A673 (cell line): ENCODE data around the gene B3GALNT2. TPM values are rescaled to one million over a fixed set of nuclear protein-coding genes. Genes with fewer than 3 reads are reported as not detected.

Source experiments
- BruUV-seq: library from RNA; stranded (reverse); fragments of 400-500 nt; replicated peaks from 2 replicates; lab custom pipeline; 2021; lab: Mats Ljungman, UMichigan
- CTCF ChIA-PET: fragments of 300-600 bp; sonication (Branson Sonifier 250); formaldehyde crosslinking; loops from one replicate; lab custom pipeline; 2022; ENCODE audit warnings: antibody characterized with exemption; lab: Charles Lee
- POLR2A ChIA-PET: fragments of 300-600 bp; sonication (Branson Sonifier 250); formaldehyde crosslinking; loops from one replicate; lab custom pipeline; 2022; ENCODE audit warnings: antibody characterized with exemption; ENCODE audit not compliant: low non-redundant PET; lab: Charles Lee
- DNase-seq: peaks from one replicate; pipeline ENCODE4 v3.0.0-alpha.2; 2015; ENCODE audit warnings: low spot score
- H3K27ac ChIP-seq: fragments of 200-600 bp; sonication (generic); 2 replicates; pipeline ENCODE4 v1.5.1; 2016; ENCODE audit warnings: mixed run types, low read depth, mild to moderate bottlenecking, mixed read lengths, antibody characterized with exemption, low read length; ENCODE audit not compliant: poor library complexity, severe bottlenecking
- H3K27me3 ChIP-seq: fragments of 200-600 bp; sonication (generic); replicated peaks from 2 replicates; pipeline ENCODE4 v1.6.1; 2017; ENCODE audit warnings: mixed run types, low read depth, mild to moderate bottlenecking, mixed read lengths, antibody characterized with exemption, low read length; ENCODE audit not compliant: insufficient read depth, poor library complexity
- H3K36me3 ChIP-seq: fragments of 200-600 bp; sonication (generic); 2 replicates; pipeline ENCODE4 v1.6.1; 2016; ENCODE audit warnings: mixed run types, mild to moderate bottlenecking, mixed read lengths, antibody characterized with exemption, low read length; ENCODE audit not compliant: insufficient read depth, poor library complexity, severe bottlenecking
- H3K4me1 ChIP-seq: fragments of 200-600 bp; sonication (generic); 2 replicates; pipeline ENCODE4 v1.6.1; 2017; ENCODE audit warnings: mixed run types, mild to moderate bottlenecking, mixed read lengths, antibody characterized with exemption, low read length; ENCODE audit not compliant: insufficient read depth, poor library complexity, severe bottlenecking
- H3K4me3 ChIP-seq: fragments of 200-600 bp; sonication (generic); 2 replicates; pipeline ENCODE4 v1.5.1; 2016; ENCODE audit warnings: low read depth, mixed run types, mild to moderate bottlenecking, mixed read lengths, low read length; ENCODE audit not compliant: poor library complexity, severe bottlenecking
- H3K9me3 ChIP-seq: fragments of 200-600 bp; sonication (generic); 2 replicates; pipeline ENCODE4 v1.6.1; 2016; ENCODE audit warnings: mixed run types, low read depth, mild to moderate bottlenecking, mixed read lengths, antibody characterized with exemption, low read length; ENCODE audit not compliant: poor library complexity, severe bottlenecking
- CTCF ChIP-seq: fragments of 300-800, 200-600 bp; sonication (generic); conservative IDR thresholded peaks from 2 replicates; pipeline ENCODE4 v1.5.1; 2017; ENCODE audit warnings: low read depth, mild to moderate bottlenecking, antibody characterized with exemption, low read length, moderate library complexity, mixed read lengths
- EZH2 ChIP-seq: fragments of 200-600 bp; sonication (generic); IDR thresholded peaks from 2 replicates; pipeline ENCODE4 v1.6.1; 2017; ENCODE audit warnings: borderline replicate concordance, low read depth, mild to moderate bottlenecking, mixed read lengths, antibody characterized with exemption, low read length; ENCODE audit not compliant: poor library complexity, severe bottlenecking
- intact Hi-C: fragments of 100-400 bp; cut with micrococcal nuclease; formaldehyde crosslinking; loops from one replicate; pipeline ENCODE4 v1.10.0; 2022; ENCODE audit not compliant: unreplicated experiment
- total RNA-seq: library from RNA; stranded (reverse); gene quantifications from 2 replicates; pipeline ENCODE4 v1.2.3, GENCODE V29; 2021

B3GALNT2 gene
- total RNA-seq, 1 experiment from 2014 or later, result 18.6 TPM

DNA sequence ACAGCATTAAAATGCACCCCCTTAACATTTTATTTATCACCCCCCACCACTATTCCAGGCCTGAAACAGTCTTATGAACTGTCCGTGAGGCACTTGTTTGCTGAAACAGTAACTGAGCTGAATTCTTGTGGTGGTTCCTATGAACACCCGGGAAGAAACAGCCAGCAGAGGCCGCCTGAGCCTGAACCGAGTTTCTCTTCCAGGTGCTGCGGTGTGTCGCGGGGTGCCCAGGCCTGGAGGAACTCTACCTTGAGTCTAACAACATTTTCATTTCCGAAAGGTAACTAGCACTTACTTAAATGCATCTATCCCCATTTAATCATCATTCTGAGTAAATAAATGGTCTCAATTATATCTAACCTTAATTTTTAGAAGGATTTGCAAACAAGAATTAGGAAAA, 70.3 kb downstream of the B3GALNT2 start:
- CTCF ChIA-PET, result no interaction called here
- no peaks in the 10 kb centered on the region for H3K4me1 ChIP-seq
- H3K36me3 ChIP-seq, result no peaks in the 10 kb centered on the region
- DNase-seq, result no peak
- BruUV-seq, result no TSS peak
- TF ChIP-seq CTCF, result no peak
- TF ChIP-seq EZH2, result no peak
- H3K4me3 ChIP-seq, result no peak overlapping the region
- H3K27me3 ChIP-seq, result no peaks in the 10 kb centered on the region
- H3K27ac ChIP-seq, result no peak overlapping the region
- POLR2A ChIA-PET, result no interaction called here
- H3K9me3 ChIP-seq, result no peaks in the 10 kb centered on the region
- intact Hi-C loops, result no loop called here

DNA sequence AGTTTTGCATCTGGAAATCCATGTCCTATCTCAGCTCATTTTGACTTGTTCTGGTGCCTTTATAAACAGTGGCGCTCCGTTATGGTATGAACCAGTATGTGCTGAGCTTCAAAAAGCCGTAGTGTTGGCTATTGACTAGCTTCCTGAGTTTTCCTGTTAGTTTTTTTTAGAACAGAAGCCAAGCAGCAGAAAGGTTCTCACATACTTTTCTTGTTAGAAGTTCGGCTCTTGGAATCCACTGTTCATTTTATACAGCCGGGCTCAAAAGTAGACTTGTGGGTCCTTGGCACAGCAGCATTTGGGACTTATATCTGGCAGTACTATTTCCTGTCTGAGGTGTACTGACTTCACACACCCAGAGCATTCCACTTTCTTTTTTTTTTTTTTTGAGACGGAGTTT, 73.3 kb downstream of the B3GALNT2 start:
- ChIA-PET CTCF (no interaction called here), POLR2A (no interaction called here)
- no peaks in the 10 kb centered on the region for H3K4me1 ChIP-seq
- no TSS peak for BruUV-seq
- TF ChIP-seq EZH2 (no peak), CTCF (no peak)
- H3K9me3 ChIP-seq, result no peaks in the 10 kb centered on the region
- no peak for DNase-seq
- no peak overlapping the region for H3K27ac ChIP-seq
- H3K27me3 ChIP-seq, result no peaks in the 10 kb centered on the region
- intact Hi-C loops, result no loop called here
- H3K36me3 ChIP-seq, result no peaks in the 10 kb centered on the region
- no peak overlapping the region for H3K4me3 ChIP-seq

GRCh38 chr1:235429143-235429542, 75.1 kb downstream of the B3GALNT2 start:
- DNase-seq, result no peak
- ChIA-PET CTCF (no interaction called here), POLR2A (no interaction called here)
- Histone ChIP-seq H3K27me3 (no peaks in the 10 kb centered on the region), H3K4me1 (no peaks in the 10 kb centered on the region), H3K9me3 (no peaks in the 10 kb centered on the region), H3K4me3 (no peak overlapping the region), H3K27ac (no peak overlapping the region), H3K36me3 (no peaks in the 10 kb centered on the region)
- no TSS peak for BruUV-seq
- intact Hi-C loops, result no loop called here
- TF ChIP-seq EZH2 (no peak), CTCF (no peak)

DNA sequence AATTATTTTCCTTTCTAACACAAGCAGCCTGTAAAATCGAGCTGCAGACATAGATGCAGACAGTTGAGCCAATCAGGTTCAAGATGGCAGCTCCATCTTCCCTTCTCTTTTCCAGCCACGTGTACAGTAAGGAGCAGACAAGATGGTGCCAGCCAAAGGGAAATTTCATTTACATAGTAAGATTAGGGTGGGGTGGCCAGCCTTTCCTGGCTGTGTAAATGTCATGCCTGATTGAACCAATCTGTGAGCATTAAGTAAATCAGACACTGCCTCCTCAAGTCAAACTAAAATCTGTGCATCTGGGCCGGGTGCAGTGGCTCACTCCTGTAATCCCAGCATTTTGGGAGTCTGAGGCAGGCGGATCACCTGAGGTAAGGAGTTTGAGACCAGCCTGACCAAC, 76.8 kb downstream of the B3GALNT2 start:
- Histone ChIP-seq H3K27me3 (no peaks in the 10 kb centered on the region), H3K4me3 (no peak overlapping the region), H3K36me3 (no peaks in the 10 kb centered on the region), H3K9me3 (no peaks in the 10 kb centered on the region), H3K4me1 (no peaks in the 10 kb centered on the region), H3K27ac (no peak overlapping the region)
- TF ChIP-seq EZH2 (no peak), CTCF (no peak)
- intact Hi-C loops, result no loop called here
- BruUV-seq, result no TSS peak
- POLR2A ChIA-PET, result no interaction called here
- CTCF ChIA-PET, result no interaction called here
- no peak for DNase-seq
